Vagina (tissue), 2 donors: ENCODE data around the gene MKI67. TPM values are rescaled to one million over a fixed set of nuclear protein-coding genes. Genes with fewer than 3 reads are reported as not detected.

Source experiments
- DNase-seq, 2 donors: peaks; one replicate each; pipeline ENCODE4 v3.0.0-alpha.2; 2017; ENCODE audit errors: extremely low spot score in 2 of 2
- H3K27ac ChIP-seq: fragments of 200-600 bp; sonication (generic); one replicate; pipeline ENCODE4 v1.5.1; 2019
- H3K27me3 ChIP-seq: fragments of 200-600 bp; sonication (generic); one replicate; pipeline ENCODE4 v1.5.1; 2019
- H3K36me3 ChIP-seq, 2 donors: fragments of 200-600 bp; sonication (generic); one replicate each; pipeline ENCODE4 v1.5.1; 2017 to 2019
- H3K4me1 ChIP-seq: fragments of 200-600 bp; sonication (generic); one replicate; pipeline ENCODE4 v1.5.1; 2019
- H3K4me3 ChIP-seq, 2 donors: fragments of 200-600 bp; sonication (generic); 1 replicate in 1 of 2; 2 replicates in 1 of 2; pipeline ENCODE4 v1.5.1; 2016 to 2019
- H3K9me3 ChIP-seq: fragments of 200-600 bp; sonication (generic); one replicate; pipeline ENCODE4 v1.5.1; 2019
- POLR2A ChIP-seq, 2 donors: fragments of 450-650 bp; IDR thresholded peaks; one replicate each; pipeline ENCODE4 v1.6.1; 2017; ENCODE audit warnings: antibody characterized with exemption in 2 of 2, mild to moderate bottlenecking in 2 of 2, moderate library complexity in 2 of 2
- POLR2AphosphoS5 ChIP-seq, 2 donors: sonication (generic); formaldehyde crosslinking; IDR thresholded peaks; one replicate each; pipeline ENCODE4 v1.9.0; 2017; ENCODE audit warnings: antibody characterized with exemption in 2 of 2, mild to moderate bottlenecking in 2 of 2, low read depth in 1 of 2; ENCODE audit not compliant: insufficient read depth in 1 of 2
- intact Hi-C: fragments of 100-400 bp; cut with DNase I; formaldehyde crosslinking; loops from one replicate; pipeline ENCODE4 v1.15.1; 2023
- total RNA-seq: library from RNA; depleted of rRNA; stranded (reverse); fragments of >200 nt; gene quantifications from one replicate; pipeline ENCODE4 v1.2.3, GENCODE V29; 2016
- TF ChIP-seq, protein P1 (sequence below), 3 experiments: fragments of 450-650 bp in 2 of 3; fragments of 200-600 bp in 1 of 3; sonication (generic) in 1 of 3; IDR thresholded peaks; one replicate each; pipeline ENCODE4 v1.5.1; 2017 to 2019; ENCODE audit warnings: antibody characterized with exemption in 3 of 3, mild to moderate bottlenecking in 2 of 3, moderate library complexity in 2 of 3

MKI67 gene
- total RNA-seq, 1 donor from 2014 or later: 11.5 TPM

DNA sequence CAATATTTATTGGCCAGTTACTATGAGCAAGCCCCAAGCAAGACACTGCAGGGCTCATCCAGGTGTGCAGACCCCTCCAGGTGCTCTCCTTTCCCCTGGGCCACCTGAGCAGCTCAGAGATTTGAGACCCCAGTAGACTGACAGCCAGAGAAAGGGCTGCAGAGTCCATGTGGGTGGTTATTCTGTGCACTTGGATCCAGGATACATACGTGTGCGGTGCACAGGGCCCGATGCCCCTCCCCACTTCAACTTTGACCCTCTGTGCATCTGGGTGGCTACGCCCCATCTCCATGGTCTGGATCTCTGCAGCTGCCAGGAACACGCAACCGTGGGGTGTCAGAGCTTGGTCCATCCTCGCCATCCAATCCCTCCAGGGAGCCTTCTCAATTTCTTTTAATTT lies 72.9 kb downstream of the MKI67 start:
- no peaks in the 10 kb centered on the region for H3K27me3 ChIP-seq
- peaks cover 0 to 10% of the 10 kb centered on the region in 2 donors for H3K36me3 ChIP-seq
- peaks cover 10% of the 10 kb centered on the region for H3K4me1 ChIP-seq
- no peaks in the 10 kb centered on the region for H3K9me3 ChIP-seq
- TF ChIP-seq, protein P1, sequence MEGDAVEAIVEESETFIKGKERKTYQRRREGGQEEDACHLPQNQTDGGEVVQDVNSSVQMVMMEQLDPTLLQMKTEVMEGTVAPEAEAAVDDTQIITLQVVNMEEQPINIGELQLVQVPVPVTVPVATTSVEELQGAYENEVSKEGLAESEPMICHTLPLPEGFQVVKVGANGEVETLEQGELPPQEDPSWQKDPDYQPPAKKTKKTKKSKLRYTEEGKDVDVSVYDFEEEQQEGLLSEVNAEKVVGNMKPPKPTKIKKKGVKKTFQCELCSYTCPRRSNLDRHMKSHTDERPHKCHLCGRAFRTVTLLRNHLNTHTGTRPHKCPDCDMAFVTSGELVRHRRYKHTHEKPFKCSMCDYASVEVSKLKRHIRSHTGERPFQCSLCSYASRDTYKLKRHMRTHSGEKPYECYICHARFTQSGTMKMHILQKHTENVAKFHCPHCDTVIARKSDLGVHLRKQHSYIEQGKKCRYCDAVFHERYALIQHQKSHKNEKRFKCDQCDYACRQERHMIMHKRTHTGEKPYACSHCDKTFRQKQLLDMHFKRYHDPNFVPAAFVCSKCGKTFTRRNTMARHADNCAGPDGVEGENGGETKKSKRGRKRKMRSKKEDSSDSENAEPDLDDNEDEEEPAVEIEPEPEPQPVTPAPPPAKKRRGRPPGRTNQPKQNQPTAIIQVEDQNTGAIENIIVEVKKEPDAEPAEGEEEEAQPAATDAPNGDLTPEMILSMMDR (IDR thresholded peaks at IDR 0.05): no peak
- no peak for TF ChIP-seq POLR2AphosphoS5 (IDR thresholded peaks at IDR 0.05; ENCODE audit: insufficient read depth in 1 of 2, low read depth in 1 of 2)
- no peak for TF ChIP-seq POLR2A (IDR thresholded peaks at IDR 0.05)
- intact Hi-C loops: no loop called here
- H3K4me3 ChIP-seq: no peak overlapping the region
- no peak overlapping the region for H3K27ac ChIP-seq
- no peak for DNase-seq

GRCh38 chr10:128052696-128053095 lies 73.5 kb downstream of the MKI67 start:
- TF ChIP-seq, protein P1 (IDR thresholded peaks at IDR 0.05): no peak
- TF ChIP-seq POLR2AphosphoS5 (IDR thresholded peaks at IDR 0.05; ENCODE audit: insufficient read depth in 1 of 2, low read depth in 1 of 2) (no peak), POLR2A (IDR thresholded peaks at IDR 0.05) (no peak)
- Histone ChIP-seq H3K36me3 (peaks cover 0 to 10% of the 10 kb centered on the region in 2 donors), H3K9me3 (no peaks in the 10 kb centered on the region), H3K27ac (no peak overlapping the region), H3K27me3 (no peaks in the 10 kb centered on the region), H3K4me1 (peaks cover 10% of the 10 kb centered on the region), H3K4me3 (no peak overlapping the region)
- no peak for DNase-seq
- intact Hi-C loops: no loop called here

GRCh38 chr10:128051548-128051947 lies 74.7 kb downstream of the MKI67 start:
- no peak overlapping the region for H3K27ac ChIP-seq
- TF ChIP-seq POLR2AphosphoS5 (IDR thresholded peaks at IDR 0.05; ENCODE audit: insufficient read depth in 1 of 2, low read depth in 1 of 2) (no peak), POLR2A (IDR thresholded peaks at IDR 0.05) (no peak)
- TF ChIP-seq, protein P1 (IDR thresholded peaks at IDR 0.05): no peak
- peaks cover 0 to 10% of the 10 kb centered on the region in 2 donors for H3K36me3 ChIP-seq
- no peak overlapping the region for H3K4me3 ChIP-seq
- DNase-seq: no peak
- peaks cover 17% of the 10 kb centered on the region for H3K4me1 ChIP-seq
- intact Hi-C loops: no loop called here
- H3K27me3 ChIP-seq: no peaks in the 10 kb centered on the region
- H3K9me3 ChIP-seq: no peaks in the 10 kb centered on the region

DNA sequence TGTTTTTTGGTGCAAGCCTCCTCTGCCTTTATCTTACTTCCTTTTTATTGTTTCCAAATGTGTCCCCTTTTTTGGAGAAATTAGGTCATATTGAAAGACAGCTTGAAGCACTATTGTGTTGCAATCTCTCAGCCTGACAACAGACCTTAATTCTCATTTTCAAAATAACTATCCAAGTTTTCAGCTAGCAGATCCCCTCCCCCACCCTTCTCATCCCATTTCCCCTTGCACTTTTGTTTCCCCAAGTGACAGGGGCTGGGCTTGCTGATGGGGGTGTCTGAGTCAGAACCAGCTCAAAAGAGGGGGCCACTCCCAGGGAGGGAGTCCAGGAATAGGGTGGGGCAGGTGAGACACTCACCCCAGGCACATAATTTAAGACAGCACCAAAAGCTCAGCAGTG lies 75.3 kb downstream of the MKI67 start:
- H3K4me1 ChIP-seq: peaks cover 18% of the 10 kb centered on the region
- TF ChIP-seq, protein P1 (IDR thresholded peaks at IDR 0.05): no peak
- TF ChIP-seq POLR2A (IDR thresholded peaks at IDR 0.05) (no peak), POLR2AphosphoS5 (IDR thresholded peaks at IDR 0.05; ENCODE audit: insufficient read depth in 1 of 2, low read depth in 1 of 2) (no peak)
- DNase-seq: no peak
- H3K27me3 ChIP-seq: no peaks in the 10 kb centered on the region
- H3K9me3 ChIP-seq: no peaks in the 10 kb centered on the region
- peaks cover 0 to 10% of the 10 kb centered on the region in 2 donors for H3K36me3 ChIP-seq
- intact Hi-C loops: no loop called here
- no peak overlapping the region for H3K4me3 ChIP-seq
- no peak overlapping the region for H3K27ac ChIP-seq

- Histone ChIP-seq H3K9me3 (no peaks in the 10 kb centered on the region), H3K27ac (no peak overlapping the region), H3K4me1 (peaks cover 18% of the 10 kb centered on the region), H3K27me3 (no peaks in the 10 kb centered on the region), H3K36me3 (peaks cover 0 to 8% of the 10 kb centered on the region in 2 donors), H3K4me3 (no peak overlapping the region)
- TF ChIP-seq POLR2AphosphoS5 (IDR thresholded peaks at IDR 0.05; ENCODE audit: insufficient read depth in 1 of 2, low read depth in 1 of 2) (no peak), POLR2A (IDR thresholded peaks at IDR 0.05) (no peak)
- TF ChIP-seq, protein P1 (IDR thresholded peaks at IDR 0.05): no peak
- intact Hi-C loops: no loop called here
- DNase-seq: no peak
Observed at GRCh38 chr10:128050121-128050516, 76.1 kb downstream of the MKI67 start.
